ENCODE results near the gene CERS6. TPM values are rescaled to one million over a fixed set of nuclear protein-coding genes. Genes with fewer than 3 reads are reported as not detected.

Gene CERS6
- total RNA-seq, 1 donor from 2014 or later, result 30.9 TPM

GRCh38 chr2:168429988-168430387, 26.1 kb upstream of the CERS6 start:
- H3K9me3 Mint-ChIP-seq (ENCODE audit: unreplicated experiment), result no peaks in the 10 kb centered on the region
- peaks cover 55% of the 10 kb centered on the region for H3K4me1 Mint-ChIP-seq (ENCODE audit: unreplicated experiment)
- DNase-seq (ENCODE audit: extremely low spot score, unreplicated experiment), result no peak
- no peaks in the 10 kb centered on the region for H3K36me3 Mint-ChIP-seq (ENCODE audit: unreplicated experiment)
- H3K4me3 Mint-ChIP-seq (ENCODE audit: unreplicated experiment), result no peak overlapping the region
- H3K27me3 Mint-ChIP-seq (ENCODE audit: unreplicated experiment), result peaks cover 8% of the 10 kb centered on the region
- no peak for TF ChIP-seq CTCF (IDR thresholded peaks at IDR 0.05)
- no peak overlapping the region for H3K27ac Mint-ChIP-seq (ENCODE audit: unreplicated experiment)

- no peak overlapping the region for H3K4me3 Mint-ChIP-seq (ENCODE audit: unreplicated experiment)
- DNase-seq (ENCODE audit: extremely low spot score, unreplicated experiment), result no peak
- peaks cover 50% of the 10 kb centered on the region for H3K4me1 Mint-ChIP-seq (ENCODE audit: unreplicated experiment)
- H3K36me3 Mint-ChIP-seq (ENCODE audit: unreplicated experiment), result no peaks in the 10 kb centered on the region
- H3K27me3 Mint-ChIP-seq (ENCODE audit: unreplicated experiment), result peaks cover 8% of the 10 kb centered on the region
- no peaks in the 10 kb centered on the region for H3K9me3 Mint-ChIP-seq (ENCODE audit: unreplicated experiment)
- no peak for TF ChIP-seq CTCF (IDR thresholded peaks at IDR 0.05)
- no peak overlapping the region for H3K27ac Mint-ChIP-seq (ENCODE audit: unreplicated experiment)
Observed at GRCh38 chr2:168430431-168430830, 25.6 kb upstream of the CERS6 start.

GRCh38 chr2:168431301-168432024, 24.6 kb upstream of the CERS6 start:
- TF ChIP-seq CTCF (IDR thresholded peaks at IDR 0.05), result no peak
- Mint-ChIP-seq H3K4me3 (ENCODE audit: unreplicated experiment) (no peak overlapping the region), H3K27ac (ENCODE audit: unreplicated experiment) (no peak overlapping the region), H3K27me3 (ENCODE audit: unreplicated experiment) (peaks cover 11% of the 10 kb centered on the region), H3K4me1 (ENCODE audit: unreplicated experiment) (peaks cover 48% of the 10 kb centered on the region), H3K9me3 (ENCODE audit: unreplicated experiment) (no peaks in the 10 kb centered on the region), H3K36me3 (ENCODE audit: unreplicated experiment) (no peaks in the 10 kb centered on the region)
- no peak for DNase-seq (ENCODE audit: extremely low spot score, unreplicated experiment)

- H3K4me3 Mint-ChIP-seq (ENCODE audit: unreplicated experiment), result no peak overlapping the region
- H3K36me3 Mint-ChIP-seq (ENCODE audit: unreplicated experiment), result no peaks in the 10 kb centered on the region
- DNase-seq (ENCODE audit: extremely low spot score, unreplicated experiment), result no peak
- H3K9me3 Mint-ChIP-seq (ENCODE audit: unreplicated experiment), result no peaks in the 10 kb centered on the region
- peaks cover 45% of the 10 kb centered on the region for H3K4me1 Mint-ChIP-seq (ENCODE audit: unreplicated experiment)
- H3K27me3 Mint-ChIP-seq (ENCODE audit: unreplicated experiment), result peaks cover 11% of the 10 kb centered on the region
- H3K27ac Mint-ChIP-seq (ENCODE audit: unreplicated experiment), result no peak overlapping the region
- TF ChIP-seq CTCF (IDR thresholded peaks at IDR 0.05), result no peak
Observed at GRCh38 chr2:168432100-168432499, 24.0 kb upstream of the CERS6 start.

- peaks cover 11% of the 10 kb centered on the region for H3K27me3 Mint-ChIP-seq (ENCODE audit: unreplicated experiment)
- H3K27ac Mint-ChIP-seq (ENCODE audit: unreplicated experiment), result no peak overlapping the region
- no peaks in the 10 kb centered on the region for H3K36me3 Mint-ChIP-seq (ENCODE audit: unreplicated experiment)
- peaks cover 39% of the 10 kb centered on the region for H3K4me1 Mint-ChIP-seq (ENCODE audit: unreplicated experiment)
- no peak overlapping the region for H3K4me3 Mint-ChIP-seq (ENCODE audit: unreplicated experiment)
- DNase-seq (ENCODE audit: extremely low spot score, unreplicated experiment), result no peak
- no peak for TF ChIP-seq CTCF (IDR thresholded peaks at IDR 0.05)
- H3K9me3 Mint-ChIP-seq (ENCODE audit: unreplicated experiment), result no peaks in the 10 kb centered on the region
Observed at GRCh38 chr2:168432565-168433186, 23.4 kb upstream of the CERS6 start.
